ENCODE data around the gene EFCAB5. TPM values are rescaled to one million over a fixed set of nuclear protein-coding genes. Genes with fewer than 3 reads are reported as not detected.
A peak's percentile ranks its signal among the peaks of the same experiment; 100 is the strongest.

EFCAB5 gene
- total and polyA plus RNA-seq, 4 donors: under 0.01 to 0.05 TPM; not detected in 2

- Histone ChIP-seq H3K27me3 (ENCODE audit: control insufficient read depth in 4 of 4, insufficient read depth in 4 of 4, low read length in 3 of 4) (peaks cover 0 to 2% (median 0%) of the 10 kb centered on the region in 4 donors), H3K9ac (ENCODE audit: low read depth in 1 of 2, low read length in 2 of 2) (no peak overlapping the region), H3K4me1 (ENCODE audit: control insufficient read depth in 4 of 4, insufficient read depth in 4 of 4, low read length in 3 of 4) (peaks cover 0 to 6% (median 3%) of the 10 kb centered on the region in 4 donors), H3K27ac (ENCODE audit: low read depth in 1 of 2, low read length in 2 of 2) (no peak overlapping the region), H3K9me3 (ENCODE audit: control insufficient read depth in 4 of 4, low read length in 3 of 4) (no peaks in the 10 kb centered on the region), H3K36me3 (ENCODE audit: control insufficient read depth in 4 of 4, insufficient read depth in 3 of 4, low read depth in 1 of 4, low read length in 3 of 4) (no peaks in the 10 kb centered on the region), H3K4me3 (ENCODE audit: low read depth in 1 of 3, low read length in 3 of 3) (no peak overlapping the region)
- peak; percentile 48 for DNase-seq (ENCODE audit: low spot score)
- 19% methylated on average over 12 of the region's 12 CpGs for WGBS
- peak; percentile 84 for TF ChIP-seq CTCF (IDR thresholded peaks at IDR 0.05; ENCODE audit: low read depth, low read length, missing input control)
- TF ChIP-seq FOXA2 (IDR thresholded peaks at IDR 0.05): no peak
- TF ChIP-seq RAD21 (IDR thresholded peaks at IDR 0.05): peak; percentile 83 to 91
Measured at GRCh38 chr17:30093463-30094147, 152.2 kb downstream of the EFCAB5 start.

- Histone ChIP-seq H3K4me3 (ENCODE audit: low read depth in 1 of 3, low read length in 3 of 3) (no peak overlapping the region), H3K36me3 (ENCODE audit: control insufficient read depth in 4 of 4, insufficient read depth in 3 of 4, low read depth in 1 of 4, low read length in 3 of 4) (no peaks in the 10 kb centered on the region), H3K9ac (ENCODE audit: low read depth in 1 of 2, low read length in 2 of 2) (no peak overlapping the region), H3K9me3 (ENCODE audit: control insufficient read depth in 4 of 4, low read length in 3 of 4) (no peaks in the 10 kb centered on the region), H3K4me1 (ENCODE audit: control insufficient read depth in 4 of 4, insufficient read depth in 4 of 4, low read length in 3 of 4) (peaks cover 0 to 6% (median 3%) of the 10 kb centered on the region in 4 donors), H3K27ac (ENCODE audit: low read depth in 1 of 2, low read length in 2 of 2) (no peak overlapping the region), H3K27me3 (ENCODE audit: control insufficient read depth in 4 of 4, insufficient read depth in 4 of 4, low read length in 3 of 4) (no peaks in the 10 kb centered on the region)
- TF ChIP-seq SP1 (IDR thresholded peaks at IDR 0.05): no peak
- TF ChIP-seq CTCF (IDR thresholded peaks at IDR 0.05; ENCODE audit: low read depth, low read length, missing input control): peak; percentile 25
- peak; percentile 24 to 55 for TF ChIP-seq RAD21 (IDR thresholded peaks at IDR 0.05)
- 63% methylated on average over 4 of the region's 4 CpGs for WGBS
- DNase-seq (ENCODE audit: low spot score): no peak
Measured at GRCh38 chr17:30095507-30096244, 154.2 kb downstream of the EFCAB5 start.

GRCh38 chr17:30101686-30102390 lies 160.4 kb downstream of the EFCAB5 start:
- Histone ChIP-seq H3K9ac (ENCODE audit: low read depth in 1 of 2, low read length in 2 of 2) (no peak overlapping the region), H3K27me3 (ENCODE audit: control insufficient read depth in 4 of 4, insufficient read depth in 4 of 4, low read length in 3 of 4) (no peaks in the 10 kb centered on the region), H3K9me3 (ENCODE audit: control insufficient read depth in 4 of 4, low read length in 3 of 4) (no peaks in the 10 kb centered on the region), H3K4me3 (ENCODE audit: low read depth in 1 of 3, low read length in 3 of 3) (no peak overlapping the region), H3K36me3 (ENCODE audit: control insufficient read depth in 4 of 4, insufficient read depth in 3 of 4, low read depth in 1 of 4, low read length in 3 of 4) (no peaks in the 10 kb centered on the region), H3K27ac (ENCODE audit: low read depth in 1 of 2, low read length in 2 of 2) (no peak overlapping the region), H3K4me1 (ENCODE audit: control insufficient read depth in 4 of 4, insufficient read depth in 4 of 4, low read length in 3 of 4) (peaks cover 0 to 5% (median 3%) of the 10 kb centered on the region in 4 donors)
- no peak for TF ChIP-seq JUND (IDR thresholded peaks at IDR 0.05)
- TF ChIP-seq RAD21 (IDR thresholded peaks at IDR 0.05): no peak
- TF ChIP-seq NR2F2 (IDR thresholded peaks at IDR 0.05): no peak
- no peak for TF ChIP-seq CTCF (IDR thresholded peaks at IDR 0.05; ENCODE audit: low read depth, low read length, missing input control)
- TF ChIP-seq FOXA1 (IDR thresholded peaks at IDR 0.05): no peak
- TF ChIP-seq YY1 (IDR thresholded peaks at IDR 0.05): no peak
- no peak for TF ChIP-seq FOXA2 (IDR thresholded peaks at IDR 0.05)
- TF ChIP-seq RXRA (IDR thresholded peaks at IDR 0.05): no peak
- TF ChIP-seq MAX (IDR thresholded peaks at IDR 0.05): no peak
- no peak for TF ChIP-seq ATF3 (IDR thresholded peaks at IDR 0.05)
- TF ChIP-seq HNF4G (IDR thresholded peaks at IDR 0.05): no peak
- TF ChIP-seq SP1 (IDR thresholded peaks at IDR 0.05): no peak
- no peak for TF ChIP-seq HNF4A (conservative IDR thresholded peaks at IDR 0.05)
- TF ChIP-seq TAF1 (conservative IDR thresholded peaks at IDR 0.05): no peak
- 49% methylated on average over 4 of the region's 4 CpGs for WGBS
- no peak for DNase-seq (ENCODE audit: low spot score)
